Activated T-helper 1 cell treated with anti-CD3 and anti-CD28 coated beads, Interleukin-12 subunit alpha, Interleukin-12 subunit beta, Interleukin-2, Interleukin-4 antibody, amounts not matched to agents 30 ng/mL and 10 ng/mL and 1 ng/mL, durations not matched to agents 14 hours and 24 hours and 36 hours (primary cell): ENCODE results near the gene TWIST2. TPM values are rescaled to one million over a fixed set of nuclear protein-coding genes. Genes with fewer than 3 reads are reported as not detected.

ENCODE experiments used
- DNase-seq: peaks from one replicate; pipeline ENCODE4 v3.0.0; 2021; ENCODE audit warnings: low spot score
- H3K27ac Mint-ChIP-seq: one replicate; pipeline ENCODE4 v1.8.0; 2021; ENCODE audit warnings: mild to moderate bottlenecking, mixed read lengths
- H3K27me3 Mint-ChIP-seq: one replicate; pipeline ENCODE4 v1.8.0; 2022; ENCODE audit warnings: mild to moderate bottlenecking, moderate library complexity, mixed read lengths; ENCODE audit not compliant: insufficient read depth
- H3K36me3 Mint-ChIP-seq: one replicate; pipeline ENCODE4 v1.8.0; 2021; ENCODE audit warnings: low read depth, mixed read lengths
- H3K4me1 Mint-ChIP-seq: one replicate; pipeline ENCODE4 v1.8.0; 2021; ENCODE audit warnings: low read depth, mixed read lengths
- H3K4me3 Mint-ChIP-seq: one replicate; pipeline ENCODE4 v1.8.0; 2021; ENCODE audit warnings: mild to moderate bottlenecking, moderate library complexity, mixed read lengths
- H3K9me3 Mint-ChIP-seq: one replicate; pipeline ENCODE4 v1.8.0; 2021; ENCODE audit warnings: mixed read lengths
- intact Hi-C: fragments of 100-400 bp; cut with micrococcal nuclease; formaldehyde crosslinking; loops from one replicate; pipeline ENCODE4 v1.15.1; 2024
- total RNA-seq: library from RNA; stranded (reverse); gene quantifications from 2 replicates; pipeline ENCODE4 v1.2.3, GENCODE V29; 2022

The TWIST2 gene
- total RNA-seq, 1 donor from 2014 or later, result not detected

DNA sequence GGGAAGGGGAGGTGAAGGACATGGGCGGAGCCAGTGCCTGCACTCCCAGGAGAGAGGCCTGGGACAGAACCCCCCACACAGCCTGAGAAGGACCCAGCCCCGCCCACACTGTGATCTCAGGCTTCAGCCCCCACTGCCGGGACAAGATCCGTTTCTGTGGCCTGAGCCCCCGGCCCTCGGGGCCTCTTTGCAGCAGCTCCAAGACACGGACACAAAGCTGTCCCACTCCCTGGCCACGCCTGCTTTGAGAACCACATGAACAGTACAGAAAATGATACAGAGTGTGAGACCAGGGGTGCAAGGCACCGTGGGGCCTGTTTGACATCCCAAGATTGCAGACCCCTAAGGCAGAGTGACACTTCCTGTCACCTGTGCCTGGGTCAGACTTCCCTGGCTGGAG is 74.5 kb downstream of the TWIST2 start:
- DNase-seq, result no peak
- no peaks in the 10 kb centered on the region for H3K9me3 Mint-ChIP-seq
- no peak overlapping the region for H3K4me3 Mint-ChIP-seq
- peaks cover 2% of the 10 kb centered on the region for H3K27me3 Mint-ChIP-seq
- H3K4me1 Mint-ChIP-seq, result no peaks in the 10 kb centered on the region
- intact Hi-C loops, result no loop called here
- H3K36me3 Mint-ChIP-seq, result no peaks in the 10 kb centered on the region
- no peak overlapping the region for H3K27ac Mint-ChIP-seq

DNA sequence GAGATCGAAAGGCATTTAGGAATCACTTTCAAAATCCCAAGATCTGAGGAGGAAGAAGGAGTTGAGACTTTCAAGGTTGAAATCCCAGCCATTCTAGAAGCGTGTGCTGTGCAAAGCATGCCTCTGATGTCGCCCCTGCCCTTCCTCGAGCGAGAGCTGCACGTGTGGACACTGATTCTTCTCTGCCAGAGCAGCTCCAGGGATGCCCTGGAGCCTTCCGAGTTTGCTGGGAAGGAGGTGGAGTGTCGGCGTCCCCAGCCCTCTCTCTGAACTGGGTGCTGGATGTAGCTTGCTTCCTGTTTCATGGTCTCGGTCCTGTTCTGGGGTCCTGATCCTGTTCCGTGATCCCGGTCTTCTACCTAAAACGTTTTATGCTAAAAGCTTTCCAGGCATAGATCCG is 76.1 kb downstream of the TWIST2 start:
- no peaks in the 10 kb centered on the region for H3K4me1 Mint-ChIP-seq
- H3K27ac Mint-ChIP-seq, result no peak overlapping the region
- DNase-seq, result no peak
- H3K4me3 Mint-ChIP-seq, result no peak overlapping the region
- H3K9me3 Mint-ChIP-seq, result no peaks in the 10 kb centered on the region
- intact Hi-C loops, result no loop called here
- no peaks in the 10 kb centered on the region for H3K36me3 Mint-ChIP-seq
- H3K27me3 Mint-ChIP-seq, result no peaks in the 10 kb centered on the region

- intact Hi-C loops, result no loop called here
- Mint-ChIP-seq H3K27ac (no peak overlapping the region), H3K4me3 (no peak overlapping the region), H3K4me1 (no peaks in the 10 kb centered on the region), H3K9me3 (no peaks in the 10 kb centered on the region), H3K36me3 (no peaks in the 10 kb centered on the region), H3K27me3 (no peaks in the 10 kb centered on the region)
- DNase-seq, result no peak
Observed at GRCh38 chr2:238924796-238925195, 76.9 kb downstream of the TWIST2 start.

- no peak for DNase-seq
- Mint-ChIP-seq H3K9me3 (no peaks in the 10 kb centered on the region), H3K27ac (no peak overlapping the region), H3K4me1 (no peaks in the 10 kb centered on the region), H3K36me3 (no peaks in the 10 kb centered on the region), H3K27me3 (no peaks in the 10 kb centered on the region), H3K4me3 (no peak overlapping the region)
- intact Hi-C loops, result no loop called here
Observed at GRCh38 chr2:238925281-238925680, 77.4 kb downstream of the TWIST2 start.

DNA sequence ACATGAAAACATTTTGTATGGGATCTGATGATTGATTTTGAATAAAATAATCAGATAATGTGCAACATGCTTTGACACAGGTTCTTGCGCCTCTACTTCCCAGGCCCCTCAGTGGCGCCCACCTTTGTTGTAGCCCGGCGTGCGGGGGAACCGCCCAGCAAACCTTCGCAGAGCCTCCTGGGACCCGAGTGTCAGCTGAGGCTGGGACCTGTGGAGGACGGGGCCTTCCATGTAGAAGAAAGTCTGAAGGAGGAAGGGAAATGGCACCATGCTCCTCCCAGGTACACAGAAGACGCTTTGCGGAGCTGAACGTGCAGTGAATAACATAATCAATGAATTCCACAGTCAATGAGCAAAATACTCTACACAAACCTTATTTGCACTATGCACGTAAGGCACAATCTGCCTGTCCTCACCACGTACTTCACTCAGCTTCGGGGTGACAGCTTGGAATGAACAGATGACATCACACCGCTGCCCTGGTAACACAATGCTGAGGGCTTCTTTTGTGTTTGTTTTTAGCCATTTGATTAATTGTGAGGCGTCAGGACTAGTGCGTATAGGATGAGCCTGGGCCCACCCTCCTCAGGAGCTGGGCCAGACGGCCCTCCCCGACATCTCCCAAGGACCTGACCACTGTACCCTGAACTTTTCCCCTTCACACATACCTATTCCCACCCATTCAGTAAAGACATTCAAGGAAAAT is 78.1 kb downstream of the TWIST2 start:
- Mint-ChIP-seq H3K4me1 (no peaks in the 10 kb centered on the region), H3K36me3 (no peaks in the 10 kb centered on the region), H3K9me3 (no peaks in the 10 kb centered on the region), H3K27me3 (no peaks in the 10 kb centered on the region), H3K4me3 (no peak overlapping the region), H3K27ac (no peak overlapping the region)
- intact Hi-C loops, result no loop called here
- DNase-seq, result no peak

- Mint-ChIP-seq H3K27me3 (peaks cover 4% of the 10 kb centered on the region), H3K9me3 (no peaks in the 10 kb centered on the region), H3K36me3 (no peaks in the 10 kb centered on the region), H3K27ac (no peak overlapping the region), H3K4me3 (no peak overlapping the region), H3K4me1 (no peaks in the 10 kb centered on the region)
- intact Hi-C loops, result no loop called here
- no peak for DNase-seq
Observed at GRCh38 chr2:238926761-238927611, 79.1 kb downstream of the TWIST2 start.

DNA sequence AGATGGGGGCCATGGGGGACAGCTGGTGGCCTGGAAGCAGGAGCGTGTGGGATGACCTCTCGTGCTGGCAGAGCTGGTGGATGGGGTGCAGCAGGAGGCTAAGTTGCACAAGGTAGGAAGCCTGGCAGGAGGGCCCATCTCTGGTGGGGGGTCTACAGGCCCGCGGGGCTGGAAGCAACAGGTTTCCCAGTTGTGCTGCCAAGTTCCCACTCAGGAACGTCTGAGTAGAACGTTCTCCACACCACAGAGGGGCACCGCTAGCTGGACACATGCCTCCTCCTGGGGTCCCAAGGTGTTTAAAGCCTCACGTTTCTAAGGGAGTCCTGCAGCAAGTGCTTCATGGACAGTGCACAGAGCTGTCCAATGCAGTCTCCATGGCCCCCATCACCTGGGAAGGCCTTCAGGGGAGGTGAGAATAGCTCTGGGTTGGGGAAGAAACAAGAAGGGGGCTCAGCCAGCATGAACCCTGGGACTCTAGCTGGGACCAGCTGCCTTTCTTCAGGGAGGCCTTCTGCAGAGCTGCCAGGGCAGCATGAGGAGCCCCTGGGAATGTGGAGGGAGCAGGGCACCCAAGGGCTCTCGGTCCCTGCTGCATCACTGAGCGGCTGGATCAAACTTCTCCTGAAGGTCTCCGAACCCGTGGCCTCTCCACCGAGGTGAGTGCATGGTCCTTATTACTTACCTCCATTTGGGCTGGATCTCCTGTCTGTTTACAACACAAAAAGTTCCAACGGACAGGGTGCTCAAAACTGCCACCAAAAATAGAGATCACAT is 80.0 kb downstream of the TWIST2 start:
- Mint-ChIP-seq H3K4me1 (no peaks in the 10 kb centered on the region), H3K27ac (no peak overlapping the region), H3K36me3 (no peaks in the 10 kb centered on the region), H3K9me3 (no peaks in the 10 kb centered on the region), H3K4me3 (no peak overlapping the region), H3K27me3 (peaks cover 6% of the 10 kb centered on the region)
- intact Hi-C loops, result no loop called here
- no peak for DNase-seq

GRCh38 chr2:238928520-238929241 is 80.8 kb downstream of the TWIST2 start:
- intact Hi-C loops, result no loop called here
- H3K4me3 Mint-ChIP-seq, result no peak overlapping the region
- H3K4me1 Mint-ChIP-seq, result no peaks in the 10 kb centered on the region
- DNase-seq, result no peak
- no peaks in the 10 kb centered on the region for H3K36me3 Mint-ChIP-seq
- H3K27me3 Mint-ChIP-seq, result peaks cover 6% of the 10 kb centered on the region
- no peaks in the 10 kb centered on the region for H3K9me3 Mint-ChIP-seq
- H3K27ac Mint-ChIP-seq, result no peak overlapping the region

- Mint-ChIP-seq H3K36me3 (no peaks in the 10 kb centered on the region), H3K27ac (no peak overlapping the region), H3K4me3 (no peak overlapping the region), H3K27me3 (peaks cover 11% of the 10 kb centered on the region), H3K4me1 (no peaks in the 10 kb centered on the region), H3K9me3 (no peaks in the 10 kb centered on the region)
- no peak for DNase-seq
- intact Hi-C loops, result no loop called here
Observed at GRCh38 chr2:238929242-238930081, 81.6 kb downstream of the TWIST2 start.

- H3K27me3 Mint-ChIP-seq, result peaks cover 11% of the 10 kb centered on the region
- intact Hi-C loops, result no loop called here
- no peak overlapping the region for H3K27ac Mint-ChIP-seq
- no peaks in the 10 kb centered on the region for H3K9me3 Mint-ChIP-seq
- no peak for DNase-seq
- H3K4me3 Mint-ChIP-seq, result no peak overlapping the region
- no peaks in the 10 kb centered on the region for H3K36me3 Mint-ChIP-seq
- H3K4me1 Mint-ChIP-seq, result no peaks in the 10 kb centered on the region
Observed at GRCh38 chr2:238930216-238930615, 82.3 kb downstream of the TWIST2 start.

DNA sequence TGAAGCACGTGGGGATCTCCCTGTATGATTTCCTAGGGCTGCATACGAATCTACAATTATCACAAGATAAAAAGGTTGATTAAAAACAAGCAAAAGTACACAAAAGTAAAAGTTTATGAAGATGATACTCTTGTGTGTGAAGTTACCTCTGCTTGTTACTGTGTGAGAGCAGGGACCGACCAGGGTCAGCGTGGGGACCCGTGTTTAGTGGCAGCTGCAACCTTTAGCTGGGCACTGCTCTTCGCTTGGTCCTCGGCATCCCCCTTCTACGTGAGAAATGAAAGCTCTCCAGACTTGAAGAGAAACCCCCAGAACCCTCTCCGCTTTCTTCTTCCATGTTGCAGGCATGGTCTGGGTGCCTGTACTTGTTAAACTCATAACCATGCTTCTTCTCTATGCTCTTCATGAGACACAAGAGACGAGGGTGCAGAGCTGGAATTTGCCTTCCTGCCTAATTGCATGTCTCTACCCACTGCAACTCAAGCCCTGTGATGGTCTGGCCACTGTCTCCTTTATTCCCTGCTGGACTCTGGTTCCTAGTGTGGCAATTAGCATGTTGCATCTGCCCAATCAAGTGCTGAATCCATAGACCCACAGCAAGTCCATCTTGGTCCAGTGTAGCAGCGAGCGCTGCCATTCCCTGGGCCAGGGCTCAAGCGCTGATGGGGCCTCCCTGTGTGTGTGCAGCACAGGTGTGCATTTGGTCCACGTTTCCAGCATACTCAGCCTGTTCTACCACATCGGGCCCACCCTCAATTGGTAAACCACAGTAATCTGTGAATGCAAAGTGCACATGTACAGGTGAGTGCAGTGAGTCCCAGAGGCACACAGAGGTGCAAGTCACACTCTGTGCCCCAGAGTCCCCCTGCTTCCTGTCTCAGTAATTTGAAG is 88.5 kb downstream of the TWIST2 start:
- H3K9me3 Mint-ChIP-seq, result no peaks in the 10 kb centered on the region
- H3K27ac Mint-ChIP-seq, result no peak overlapping the region
- H3K4me1 Mint-ChIP-seq, result no peaks in the 10 kb centered on the region
- no peak overlapping the region for H3K4me3 Mint-ChIP-seq
- peaks cover 12% of the 10 kb centered on the region for H3K27me3 Mint-ChIP-seq
- no peaks in the 10 kb centered on the region for H3K36me3 Mint-ChIP-seq
- intact Hi-C loops, result no loop called here
- DNase-seq, result no peak
